PC-9 (cell line): ENCODE results near the gene SLC38A3. TPM values are rescaled to one million over a fixed set of nuclear protein-coding genes. Genes with fewer than 3 reads are reported as not detected.
"Not testable (repeated sequence)": the region's sequence is repeated elsewhere in the genome, so short reads cannot be mapped to it uniquely, and the experiment has no call there.

Experiments used
- BruUV-seq: library from RNA; stranded (reverse); fragments of 400-500 nt; replicated peaks from 2 replicates; lab custom pipeline; 2021; lab: Mats Ljungman, UMichigan
- CTCF ChIA-PET: fragments of 300-600 bp; sonication (Branson Sonifier 250); formaldehyde crosslinking; loops from one replicate; lab custom pipeline; 2022; ENCODE audit warnings: antibody characterized with exemption; lab: Charles Lee
- POLR2A ChIA-PET: fragments of 300-600 bp; sonication (Branson Sonifier 250); formaldehyde crosslinking; loops from one replicate; lab custom pipeline; 2022; ENCODE audit warnings: antibody characterized with exemption; ENCODE audit not compliant: unreplicated experiment; lab: Charles Lee
- DNase-seq, 2 experiments: peaks; one replicate each; pipeline versions ENCODE4 v3.0.0 to v3.0.0-alpha.2; 2015 to 2022; ENCODE audit warnings: mixed read lengths in 1 of 2
- H2AFZ ChIP-seq: fragments of 200-600 bp; sonication (generic); 2 replicates; pipeline ENCODE4 v1.8.1; 2017; ENCODE audit warnings: antibody characterized with exemption
- H3F3A ChIP-seq: fragments of 200-600 bp; sonication (generic); 2 replicates; pipeline ENCODE4 v1.8.1; 2017; ENCODE audit warnings: antibody characterized with exemption, mild to moderate bottlenecking, low read depth; ENCODE audit not compliant: insufficient read depth
- H3K27ac ChIP-seq: fragments of 200-600 bp; sonication (generic); 2 replicates; pipeline ENCODE4 v1.6.1; 2016; ENCODE audit warnings: mixed run types
- H3K27me3 ChIP-seq: fragments of 200-600 bp; sonication (generic); 2 replicates; pipeline ENCODE4 v1.6.1; 2016; ENCODE audit warnings: low read depth, mixed run types; ENCODE audit not compliant: insufficient read depth
- H3K36me3 ChIP-seq: fragments of 200-600 bp; sonication (generic); 2 replicates; pipeline ENCODE4 v1.6.1; 2016; ENCODE audit warnings: low read depth, mixed run types
- H3K4me1 ChIP-seq: fragments of 200-600 bp; sonication (generic); replicated peaks from 2 replicates; pipeline ENCODE4 v1.6.1; 2016; ENCODE audit warnings: mixed run types; ENCODE audit not compliant: insufficient read depth
- H3K4me2 ChIP-seq: fragments of 200-600 bp; sonication (generic); 2 replicates; pipeline ENCODE4 v1.6.1; 2017; ENCODE audit warnings: mixed run types
- H3K4me3 ChIP-seq: fragments of 200-600 bp; sonication (generic); 2 replicates; pipeline ENCODE4 v1.6.1; 2016; ENCODE audit warnings: mixed run types
- H3K79me2 ChIP-seq: fragments of 200-600 bp; sonication (generic); 2 replicates; pipeline ENCODE4 v1.6.1; 2017; ENCODE audit warnings: low read depth, mixed run types
- H3K9me2 ChIP-seq: fragments of 200-600 bp; sonication (generic); 2 replicates; pipeline ENCODE4 v1.8.1; 2017; ENCODE audit warnings: mild to moderate bottlenecking; ENCODE audit not compliant: insufficient read depth
- H3K9me3 ChIP-seq: fragments of 200-600 bp; sonication (generic); 2 replicates; pipeline ENCODE4 v1.8.1; 2016; ENCODE audit warnings: low read depth; ENCODE audit not compliant: insufficient read depth
- H4K20me1 ChIP-seq: fragments of 200-600 bp; sonication (generic); 2 replicates; pipeline ENCODE4 v1.8.1; 2017; ENCODE audit not compliant: insufficient read depth
- CTCF ChIP-seq: fragments of 200-600 bp; sonication (generic); conservative IDR thresholded peaks from 2 replicates; pipeline ENCODE4 v1.6.1; 2017; ENCODE audit warnings: mixed run types, antibody characterized with exemption, mild to moderate bottlenecking, moderate library complexity
- EZH2 ChIP-seq: fragments of 200-600 bp; sonication (generic); IDR thresholded peaks from 2 replicates; pipeline ENCODE4 v1.8.0; 2017; ENCODE audit warnings: antibody characterized with exemption, low read depth
- intact Hi-C: fragments of 100-400 bp; cut with micrococcal nuclease; formaldehyde crosslinking; loops from one replicate; pipeline ENCODE4 v1.10.0; 2022; ENCODE audit not compliant: unreplicated experiment
- total RNA-seq: library from RNA; stranded (reverse); gene quantifications from 2 replicates; pipeline ENCODE4 v1.2.3, GENCODE V29; 2021

Gene SLC38A3
- total RNA-seq, 1 experiment from 2014 or later = 0.37 TPM

GRCh38 chr3:50224639-50225038 is 19.6 kb downstream of the SLC38A3 start:
- intact Hi-C loops = loop anchor here (5.0 kb wide), 2 partner anchors 113 to 682 kb away; no protein-coding TSS in a partner anchor
- TF ChIP-seq CTCF (no peak), EZH2 (no peak)
- CTCF ChIA-PET = interaction anchor here (0.7 to 1.5 kb wide), 2 partner anchors 30 to 1717 kb away, joined by 13 read pairs; no protein-coding TSS in a partner anchor
- Histone ChIP-seq H3K27me3 (no peaks in the 10 kb centered on the region), H3K4me2 (no peak overlapping the region), H3K36me3 (no peaks in the 10 kb centered on the region), H3K4me3 (no peak overlapping the region), H3K9me2 (no peaks in the 10 kb centered on the region), H2AFZ (no peak overlapping the region), H3K9me3 (no peaks in the 10 kb centered on the region), H3K4me1 (peaks cover 12% of the 10 kb centered on the region), H4K20me1 (no peaks in the 10 kb centered on the region), H3K79me2 (no peaks in the 10 kb centered on the region), H3F3A (peaks cover 13% of the 10 kb centered on the region; the same call in 1 of the 2 replicates), H3K27ac (no peak overlapping the region)
- POLR2A ChIA-PET = no interaction called here
- no TSS peak for BruUV-seq
- DNase-seq = no peak

- BruUV-seq = no TSS peak
- intact Hi-C loops = loop anchor here (1.0 to 5.0 kb wide), 8 partner anchors 19 to 110 kb away; no protein-coding TSS in a partner anchor
- Histone ChIP-seq H2AFZ (peak overlapping the region; percentile 95), H3F3A (peaks cover 13% of the 10 kb centered on the region; the same call in 1 of the 2 replicates), H3K36me3 (no peaks in the 10 kb centered on the region), H3K4me3 (peak overlapping the region; percentile 64), H3K9me2 (no peaks in the 10 kb centered on the region), H3K79me2 (no peaks in the 10 kb centered on the region), H3K27ac (no peak overlapping the region), H3K4me2 (peak overlapping the region; percentile 90), H3K9me3 (no peaks in the 10 kb centered on the region), H3K4me1 (peaks cover 12% of the 10 kb centered on the region), H3K27me3 (no peaks in the 10 kb centered on the region), H4K20me1 (no peaks in the 10 kb centered on the region)
- DNase-seq = peak; percentile 52 to 53
- ChIA-PET CTCF (interaction anchor here (0.6 to 1.7 kb wide), 14 partner anchors 9 to 1761 kb away, joined by 3 to 9 read pairs (median 6); partner anchors contain the start of genes C3orf18 and GNAI2), POLR2A (interaction anchor here (0.6 to 0.9 kb wide), 3 partner anchors 19 to 38 kb away, joined by 5 to 10 read pairs (median 7); no protein-coding TSS in a partner anchor)
- TF ChIP-seq EZH2 (no peak), CTCF (no peak)
These were observed 21.9 kb downstream of the SLC38A3 start for GRCh38 chr3:50226888-50227389.

GRCh38 chr3:50227390-50228183 is 22.5 kb downstream of the SLC38A3 start:
- ChIA-PET CTCF (interaction anchor here (0.7 to 1.7 kb wide), 8 partner anchors 8 to 110 kb away, joined by 3 to 9 read pairs (median 7); partner anchors contain the start of gene GNAI2), POLR2A (interaction anchor here (0.5 to 0.9 kb wide), 5 partner anchors 19 to 134 kb away, joined by 4 to 16 read pairs (median 7); no protein-coding TSS in a partner anchor)
- no peaks in the 10 kb centered on the region for H3K27me3 ChIP-seq
- H3K79me2 ChIP-seq = no peaks in the 10 kb centered on the region
- H3K4me3 ChIP-seq = peak overlapping the region; percentile 64
- no peaks in the 10 kb centered on the region for H3K36me3 ChIP-seq
- H3K9me3 ChIP-seq = no peaks in the 10 kb centered on the region
- peak overlapping the region; percentile 90 for H3K4me2 ChIP-seq
- no peaks in the 10 kb centered on the region for H3K9me2 ChIP-seq
- H3K27ac ChIP-seq = peak overlapping the region; percentile 34; the same call in 1 of the 2 replicates
- H3K4me1 ChIP-seq = peaks cover 12% of the 10 kb centered on the region
- TSS peak; percentile 92 for BruUV-seq
- H3F3A ChIP-seq = peaks cover 13% of the 10 kb centered on the region; the same call in 1 of the 2 replicates
- peak; percentile 93 to 98 for DNase-seq
- TF ChIP-seq EZH2 (no peak), CTCF (peak; percentile 66)
- intact Hi-C loops = loop anchor here (1.0 to 5.0 kb wide), 7 partner anchors 10 to 110 kb away; no protein-coding TSS in a partner anchor
- H4K20me1 ChIP-seq = no peaks in the 10 kb centered on the region
- H2AFZ ChIP-seq = peak overlapping the region; percentile 95

GRCh38 chr3:50228184-50228763 is 23.2 kb downstream of the SLC38A3 start:
- not testable (repeated sequence) for BruUV-seq, H3K36me3 ChIP-seq, H3K27me3 ChIP-seq, H3K79me2 ChIP-seq, H3K9me2 ChIP-seq, H3K9me3 ChIP-seq, H4K20me1 ChIP-seq, DNase-seq
- H3F3A ChIP-seq = peaks cover 13% of the 10 kb centered on the region; the same call in 1 of the 2 replicates
- H3K4me3 ChIP-seq = peak overlapping the region; percentile 64
- peak overlapping the region; percentile 34; the same call in 1 of the 2 replicates for H3K27ac ChIP-seq
- CTCF ChIA-PET = interaction anchor here (0.5 to 1.7 kb wide), 6 partner anchors 18 to 109 kb away, joined by 3 to 9 read pairs (median 6); no protein-coding TSS in a partner anchor
- peaks cover 12% of the 10 kb centered on the region for H3K4me1 ChIP-seq
- peak overlapping the region; percentile 83 for H2AFZ ChIP-seq
- H3K4me2 ChIP-seq = peak overlapping the region; percentile 90
- POLR2A ChIA-PET = interaction anchor here (0.6 to 0.9 kb wide), 3 partner anchors 37 to 133 kb away, joined by 4 to 10 read pairs (median 7); no protein-coding TSS in a partner anchor
- intact Hi-C loops = loop anchor here (1.0 to 5.0 kb wide), 2 partner anchors 9 to 109 kb away; no protein-coding TSS in a partner anchor
